Neural progenitor cell (in vitro differentiated cells): Measurements from ENCODE around the gene MATN1. TPM values are rescaled to one million over a fixed set of nuclear protein-coding genes. Genes with fewer than 3 reads are reported as not detected.
"Not testable (repeated sequence)": the region's sequence is repeated elsewhere in the genome, so short reads cannot be mapped to it uniquely, and the experiment has no call there.

ENCODE experiments used
- DNase-seq: peaks from one replicate; pipeline ENCODE4 v3.0.0-alpha.2; 2016; ENCODE audit warnings: low spot score
- H2AFZ ChIP-seq: fragments of 200-600 bp; sonication (generic); replicated peaks from 2 replicates; pipeline ENCODE4 v1.6.1; 2016; ENCODE audit warnings: antibody characterized with exemption
- H3F3A ChIP-seq: fragments of 200-600 bp; sonication (generic); 2 replicates; pipeline ENCODE4 v1.6.1; 2016; ENCODE audit warnings: antibody characterized with exemption, low read depth
- H3K27ac ChIP-seq: fragments of 200-600 bp; sonication (generic); 2 replicates; pipeline ENCODE4 v1.5.1; 2016; ENCODE audit warnings: mild to moderate bottlenecking
- H3K27me3 ChIP-seq: fragments of 200-600 bp; sonication (generic); 2 replicates; pipeline ENCODE4 v1.6.1; 2016; ENCODE audit warnings: mild to moderate bottlenecking, moderate library complexity
- H3K36me3 ChIP-seq: fragments of 200-600 bp; sonication (generic); 2 replicates; pipeline ENCODE4 v1.5.1; 2016
- H3K4me1 ChIP-seq: fragments of 200-600 bp; sonication (generic); 2 replicates; pipeline ENCODE4 v1.6.1; 2016; ENCODE audit warnings: mixed run types
- H3K4me2 ChIP-seq: fragments of 200-600 bp; sonication (generic); 2 replicates; pipeline ENCODE4 v1.6.1; 2016
- H3K4me3 ChIP-seq: fragments of 200-600 bp; sonication (generic); 2 replicates; pipeline ENCODE4 v1.5.1; 2016
- H3K79me2 ChIP-seq: fragments of 200-600 bp; sonication (generic); 2 replicates; pipeline ENCODE4 v1.6.1; 2016; ENCODE audit warnings: low read depth
- H3K9ac ChIP-seq: fragments of 200-600 bp; sonication (generic); 2 replicates; pipeline ENCODE4 v1.6.1; 2016
- H3K9me3 ChIP-seq: fragments of 200-600 bp; sonication (generic); 2 replicates; pipeline ENCODE4 v1.5.1; 2016; ENCODE audit warnings: low read depth
- H4K20me1 ChIP-seq: fragments of 200-600 bp; sonication (generic); 2 replicates; pipeline ENCODE4 v1.6.1; 2016; ENCODE audit warnings: low read depth
- H3K27ac Mint-ChIP-seq: 3 replicates; pipeline ENCODE4 v1.8.0; 2021; ENCODE audit warnings: mixed read lengths
- H3K27me3 Mint-ChIP-seq: 2 replicates; pipeline ENCODE4 v1.8.0; 2022; ENCODE audit warnings: low read depth, mild to moderate bottlenecking, inconsistent platforms, moderate library complexity, mixed read lengths; ENCODE audit not compliant: insufficient read depth
- H3K36me3 Mint-ChIP-seq: 3 replicates; pipeline ENCODE4 v1.8.0; 2021; ENCODE audit warnings: mixed read lengths
- H3K4me1 Mint-ChIP-seq: 3 replicates; pipeline ENCODE4 v1.8.0; 2021; ENCODE audit warnings: mixed read lengths
- H3K4me3 Mint-ChIP-seq: 3 replicates; pipeline ENCODE4 v1.8.0; 2021; ENCODE audit warnings: mild to moderate bottlenecking, moderate library complexity, mixed read lengths
- H3K9me3 Mint-ChIP-seq: 3 replicates; pipeline ENCODE4 v1.8.0; 2020; ENCODE audit warnings: mixed read lengths
- EZH2 ChIP-seq: fragments of 200-600 bp; sonication (generic); IDR thresholded peaks from 2 replicates; pipeline ENCODE4 v1.6.1; 2017; ENCODE audit warnings: antibody characterized with exemption, mild to moderate bottlenecking, moderate library complexity
- EZH2phosphoT487 ChIP-seq: fragments of 200-600 bp; sonication (generic); IDR thresholded peaks from 2 replicates; pipeline ENCODE4 v1.6.1; 2017; ENCODE audit warnings: antibody characterized with exemption
- total RNA-seq: library from RNA; depleted of rRNA; stranded (reverse); fragments of >200 nt; gene quantifications from 2 replicates; pipeline ENCODE4 v1.2.3, GENCODE V29; 2015; ENCODE audit warnings: low replicate concordance
- TF ChIP-seq, protein P1 (sequence below): fragments of 200-600 bp; sonication (generic); IDR thresholded peaks from 2 replicates; pipeline ENCODE4 v1.5.1; 2017; ENCODE audit warnings: antibody characterized with exemption, mild to moderate bottlenecking

The MATN1 gene
- total RNA-seq, 1 donor from 2014 or later, result not detected

DNA sequence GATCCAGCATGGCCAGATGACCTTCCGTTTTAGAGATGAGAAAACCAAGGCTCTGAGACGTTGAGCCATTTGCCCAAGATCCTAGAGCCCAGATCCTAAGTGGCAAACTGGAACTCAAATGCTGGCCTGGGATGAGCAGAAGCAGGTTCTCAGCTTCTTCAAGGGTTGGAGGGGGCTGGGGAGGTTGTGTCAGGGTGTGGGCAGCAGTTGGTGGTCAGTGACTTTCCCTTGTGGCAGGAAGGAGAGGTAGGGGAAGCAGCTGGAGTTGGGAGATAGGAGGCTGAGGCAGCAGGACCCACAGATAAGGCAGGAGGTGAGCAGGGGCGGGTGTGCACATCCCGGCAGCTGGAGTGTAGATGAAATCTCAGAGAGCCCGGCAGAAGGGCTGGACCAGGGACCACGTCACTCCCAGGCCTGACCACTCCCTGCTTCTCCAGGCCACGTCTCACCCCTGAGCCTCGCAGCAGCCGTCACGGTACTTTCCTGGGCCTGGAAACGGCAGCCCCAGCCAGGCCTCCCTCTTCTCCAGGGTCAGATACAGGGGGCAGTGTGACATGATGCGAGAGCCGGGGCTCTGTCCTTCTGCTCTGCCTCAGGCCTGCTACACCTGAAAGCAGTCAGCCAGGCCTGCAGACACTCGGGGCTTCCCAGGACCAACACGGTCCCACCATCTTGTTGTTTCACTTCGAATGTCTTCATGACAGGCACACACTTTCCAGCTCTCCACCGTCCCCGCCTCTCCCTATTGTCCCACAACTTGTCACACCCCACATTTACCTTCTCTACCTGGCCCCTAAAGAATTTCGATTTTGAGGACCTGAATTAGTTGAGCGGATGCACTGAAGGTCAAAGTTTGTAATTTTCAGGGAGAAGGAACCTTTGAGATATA is 45.7 kb upstream of the MATN1 start:
- Histone ChIP-seq H4K20me1 (no peaks in the 10 kb centered on the region), H2AFZ (no peak overlapping the region)
- no peak overlapping the region for H3K4me3 Mint-ChIP-seq

DNA sequence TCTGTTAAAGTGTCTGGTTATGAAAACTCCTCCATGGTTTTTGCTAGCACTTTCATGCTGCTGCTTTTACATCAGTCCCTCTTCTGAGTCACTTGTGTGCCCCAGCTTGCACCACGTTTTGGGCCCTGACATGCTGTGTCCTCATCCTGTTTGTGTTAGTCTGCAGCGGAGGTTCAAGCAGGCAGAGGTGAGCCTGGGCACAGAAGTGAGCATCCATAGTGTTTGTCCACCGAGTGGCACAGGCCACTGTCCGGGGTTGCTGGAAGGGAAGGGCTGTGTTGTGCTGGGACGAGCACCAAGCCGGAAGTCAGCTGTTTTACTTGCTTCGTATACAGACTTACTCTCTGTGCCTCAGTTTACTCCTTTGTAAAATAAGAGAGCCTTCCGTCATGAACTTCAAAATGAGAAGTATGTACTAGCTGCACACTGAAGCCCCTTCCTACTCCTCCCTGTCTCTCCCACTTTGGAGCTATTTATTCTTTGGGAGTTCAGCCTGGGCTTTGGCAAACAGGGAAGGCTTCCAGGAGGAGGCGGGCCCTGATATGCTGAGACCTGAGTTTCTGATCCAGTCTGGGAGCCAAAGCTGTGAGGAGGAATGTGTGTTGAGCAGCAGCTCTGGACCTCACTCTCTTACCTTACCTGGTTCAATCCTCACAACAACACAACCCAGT is 44.9 kb upstream of the MATN1 start:
- H4K20me1 ChIP-seq, result no peaks in the 10 kb centered on the region
- H3K4me3 ChIP-seq, result no peak overlapping the region
- H3K27me3 Mint-ChIP-seq, result peaks cover 8% of the 10 kb centered on the region
- H2AFZ ChIP-seq, result no peak overlapping the region
- no peaks in the 10 kb centered on the region for H3K79me2 ChIP-seq
- H3K4me3 Mint-ChIP-seq, result no peak overlapping the region
- H3K4me2 ChIP-seq, result no peak overlapping the region
- no peaks in the 10 kb centered on the region for H3K36me3 Mint-ChIP-seq
- H3K27ac Mint-ChIP-seq, result no peak overlapping the region
- no peaks in the 10 kb centered on the region for H3K9me3 ChIP-seq
- no peaks in the 10 kb centered on the region for H3K4me1 ChIP-seq
- H3K27me3 ChIP-seq, result no peaks in the 10 kb centered on the region
- H3F3A ChIP-seq, result no peaks in the 10 kb centered on the region
- H3K9ac ChIP-seq, result no peak overlapping the region
- no peaks in the 10 kb centered on the region for H3K9me3 Mint-ChIP-seq
- peaks cover 7% of the 10 kb centered on the region for H3K4me1 Mint-ChIP-seq
- TF ChIP-seq, protein P1, sequence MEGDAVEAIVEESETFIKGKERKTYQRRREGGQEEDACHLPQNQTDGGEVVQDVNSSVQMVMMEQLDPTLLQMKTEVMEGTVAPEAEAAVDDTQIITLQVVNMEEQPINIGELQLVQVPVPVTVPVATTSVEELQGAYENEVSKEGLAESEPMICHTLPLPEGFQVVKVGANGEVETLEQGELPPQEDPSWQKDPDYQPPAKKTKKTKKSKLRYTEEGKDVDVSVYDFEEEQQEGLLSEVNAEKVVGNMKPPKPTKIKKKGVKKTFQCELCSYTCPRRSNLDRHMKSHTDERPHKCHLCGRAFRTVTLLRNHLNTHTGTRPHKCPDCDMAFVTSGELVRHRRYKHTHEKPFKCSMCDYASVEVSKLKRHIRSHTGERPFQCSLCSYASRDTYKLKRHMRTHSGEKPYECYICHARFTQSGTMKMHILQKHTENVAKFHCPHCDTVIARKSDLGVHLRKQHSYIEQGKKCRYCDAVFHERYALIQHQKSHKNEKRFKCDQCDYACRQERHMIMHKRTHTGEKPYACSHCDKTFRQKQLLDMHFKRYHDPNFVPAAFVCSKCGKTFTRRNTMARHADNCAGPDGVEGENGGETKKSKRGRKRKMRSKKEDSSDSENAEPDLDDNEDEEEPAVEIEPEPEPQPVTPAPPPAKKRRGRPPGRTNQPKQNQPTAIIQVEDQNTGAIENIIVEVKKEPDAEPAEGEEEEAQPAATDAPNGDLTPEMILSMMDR, result no peak
- TF ChIP-seq EZH2phosphoT487 (no peak), EZH2 (no peak)
- H3K27ac ChIP-seq, result no peak overlapping the region
- DNase-seq, result no peak
- no peaks in the 10 kb centered on the region for H3K36me3 ChIP-seq

More for the DNA sequence above, 45.7 kb upstream of the MATN1 start:
- H3K27ac Mint-ChIP-seq, result peak overlapping the region; percentile 86
- Histone ChIP-seq H3K9ac (no peak overlapping the region), H3K4me3 (no peak overlapping the region), H3K79me2 (no peaks in the 10 kb centered on the region), H3K36me3 (no peaks in the 10 kb centered on the region), H3K27me3 (no peaks in the 10 kb centered on the region), H3K4me2 (no peak overlapping the region), H3F3A (no peaks in the 10 kb centered on the region), H3K4me1 (peaks cover 4% of the 10 kb centered on the region), H3K27ac (no peak overlapping the region), H3K9me3 (no peaks in the 10 kb centered on the region)
- TF ChIP-seq EZH2, result no peak
- no peak for TF ChIP-seq EZH2phosphoT487
- TF ChIP-seq, protein P1, result no peak
- H3K4me1 Mint-ChIP-seq, result peaks cover 15% of the 10 kb centered on the region
- no peak for DNase-seq
- peaks cover 10% of the 10 kb centered on the region for H3K27me3 Mint-ChIP-seq
- H3K36me3 Mint-ChIP-seq, result no peaks in the 10 kb centered on the region
- no peaks in the 10 kb centered on the region for H3K9me3 Mint-ChIP-seq

DNA sequence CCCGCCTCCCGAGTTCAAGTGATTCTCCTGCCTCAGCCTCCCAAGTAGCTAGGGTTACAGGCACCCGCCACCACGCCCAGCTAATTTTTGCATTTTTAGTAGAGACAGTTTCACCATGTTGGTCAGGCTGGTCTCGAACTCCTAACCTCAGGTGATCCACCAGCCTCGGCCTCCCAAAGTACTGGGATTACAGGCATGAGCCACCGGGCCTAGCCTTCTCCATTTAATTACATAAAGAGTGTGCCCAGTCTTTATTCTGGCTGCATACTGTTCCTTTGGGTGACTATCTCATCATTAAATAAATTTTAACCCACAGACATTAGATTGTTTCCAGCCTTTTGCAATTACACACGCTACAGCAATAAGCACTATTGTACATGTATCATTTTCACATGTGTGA is 43.6 kb upstream of the MATN1 start:
- H3K4me3 Mint-ChIP-seq, H3K79me2 ChIP-seq, H3K4me1 Mint-ChIP-seq, H3K9me3 ChIP-seq, H3K4me1 ChIP-seq, H3K4me3 ChIP-seq, H3K27me3 ChIP-seq, H3K36me3 Mint-ChIP-seq, H3K27ac Mint-ChIP-seq, H3K4me2 ChIP-seq, H3K27ac ChIP-seq, H3K9me3 Mint-ChIP-seq, H4K20me1 ChIP-seq, H3K9ac ChIP-seq, H3K36me3 ChIP-seq, H2AFZ ChIP-seq, H3F3A ChIP-seq, H3K27me3 Mint-ChIP-seq, DNase-seq: not testable (repeated sequence)
